Hepatocyte (in vitro differentiated cells): ENCODE data around the gene CAV3. TPM values are rescaled to one million over a fixed set of nuclear protein-coding genes. Genes with fewer than 3 reads are reported as not detected.

Experiments used
- DNase-seq: peaks from one replicate; pipeline ENCODE4 v3.0.0-alpha.2; 2016; ENCODE audit warnings: low spot score
- H2AFZ ChIP-seq: fragments of 200-600 bp; sonication (generic); 2 replicates; pipeline ENCODE4 v1.6.0; 2016; ENCODE audit warnings: antibody characterized with exemption, mild to moderate bottlenecking
- H3K27ac ChIP-seq: fragments of 200-600 bp; sonication (generic); 2 replicates; pipeline ENCODE4 v1.5.1; 2016; ENCODE audit warnings: mild to moderate bottlenecking
- H3K27me3 ChIP-seq: fragments of 200-600 bp; sonication (generic); 2 replicates; pipeline ENCODE4 v1.6.1; 2016
- H3K36me3 ChIP-seq: fragments of 200-600 bp; sonication (generic); replicated peaks from 2 replicates; pipeline ENCODE4 v1.5.1; 2016; ENCODE audit warnings: low read depth; ENCODE audit not compliant: insufficient read depth
- H3K4me1 ChIP-seq: fragments of 200-600 bp; sonication (generic); 2 replicates; pipeline ENCODE4 v1.5.1; 2016; ENCODE audit warnings: mild to moderate bottlenecking, moderate library complexity; ENCODE audit not compliant: insufficient read depth
- H3K4me2 ChIP-seq: fragments of 200-600 bp; sonication (generic); 2 replicates; pipeline ENCODE4 v1.6.0; 2016
- H3K4me3 ChIP-seq: fragments of 200-600 bp; sonication (generic); 2 replicates; pipeline ENCODE4 v1.5.1; 2016; ENCODE audit warnings: mild to moderate bottlenecking
- H3K79me2 ChIP-seq: fragments of 200-600 bp; sonication (generic); 2 replicates; pipeline ENCODE4 v1.6.0; 2017; ENCODE audit warnings: mild to moderate bottlenecking
- H3K9me2 ChIP-seq: fragments of 200-600 bp; sonication (generic); replicated peaks from 2 replicates; pipeline ENCODE4 v1.6.0; 2017; ENCODE audit warnings: mild to moderate bottlenecking; ENCODE audit not compliant: insufficient read depth
- H3K9me3 ChIP-seq: fragments of 200-600 bp; sonication (generic); 2 replicates; pipeline ENCODE4 v1.5.1; 2016; ENCODE audit warnings: low read depth, mild to moderate bottlenecking
- H4K20me1 ChIP-seq: fragments of 200-600 bp; sonication (generic); 2 replicates; pipeline ENCODE4 v1.6.0; 2016; ENCODE audit warnings: mild to moderate bottlenecking; ENCODE audit not compliant: insufficient read depth, poor library complexity, severe bottlenecking
- CTCF ChIP-seq: fragments of 200-600 bp; sonication (generic); IDR thresholded peaks from 2 replicates; pipeline ENCODE4 v1.5.1; 2016; ENCODE audit warnings: antibody characterized with exemption, mild to moderate bottlenecking; ENCODE audit not compliant: poor library complexity
- EZH2 ChIP-seq: fragments of 200-600 bp; sonication (generic); IDR thresholded peaks from 2 replicates; pipeline ENCODE4 v1.6.1; 2016; ENCODE audit warnings: antibody characterized with exemption, mild to moderate bottlenecking, borderline replicate concordance
- EZH2phosphoT487 ChIP-seq: fragments of 200-600 bp; sonication (generic); IDR thresholded peaks from one replicate; pipeline ENCODE4 v1.6.1; 2018; ENCODE audit warnings: antibody characterized with exemption, mild to moderate bottlenecking, low read depth, moderate library complexity; ENCODE audit not compliant: unreplicated experiment, severe bottlenecking
- WGBS: methylation state at CpG from one replicate; pipeline ENCODE4 v1.1.6; 2016; ENCODE audit warnings: low lambda C conversion rate; ENCODE audit errors: missing lambda C conversion rate; 5-methylcytosine and 5-hydroxymethylcytosine counted together
- polyA plus RNA-seq: library from polyadenylated mRNA; unstranded; fragments of >200 nt; fragmentation: Nextera tagmentation; extraction: Ambion mirVana; gene quantifications from 2 replicates; pipeline ENCODE4 v1.2.1, GENCODE V29; 2016
- total RNA-seq: library from RNA; depleted of rRNA; stranded (reverse); fragments of >200 nt; gene quantifications from 2 replicates; pipeline ENCODE4 v1.2.3, GENCODE V29; 2014

The CAV3 gene
- total and polyA plus RNA-seq, 2 experiments from 2014 or later = not detected

- WGBS = 83% methylated on average over 5 of the region's 5 CpGs
These were observed 10.8 kb upstream of the CAV3 start for GRCh38 chr3:8722808-8723207.

GRCh38 chr3:8723612-8724011 is 10.0 kb upstream of the CAV3 start:
- Histone ChIP-seq H2AFZ (no peak overlapping the region), H3K36me3 (no peaks in the 10 kb centered on the region)
- WGBS = 77% methylated on average over 3 of the region's 3 CpGs

More at GRCh38 chr3:8722808-8723207, 10.8 kb upstream of the CAV3 start:
- no peak for DNase-seq
- no peaks in the 10 kb centered on the region for H3K36me3 ChIP-seq
- no peaks in the 10 kb centered on the region for H3K4me1 ChIP-seq
- H3K9me3 ChIP-seq = no peaks in the 10 kb centered on the region
- no peak overlapping the region for H3K4me3 ChIP-seq
- H3K79me2 ChIP-seq = no peaks in the 10 kb centered on the region
- H3K4me2 ChIP-seq = no peak overlapping the region
- no peak overlapping the region for H3K27ac ChIP-seq
- H2AFZ ChIP-seq = no peak overlapping the region
- TF ChIP-seq EZH2phosphoT487 (no peak), EZH2 (no peak), CTCF (no peak)
- H4K20me1 ChIP-seq = no peaks in the 10 kb centered on the region
- H3K27me3 ChIP-seq = no peaks in the 10 kb centered on the region
- no peaks in the 10 kb centered on the region for H3K9me2 ChIP-seq

GRCh38 chr3:8724108-8724752 is 9.4 kb upstream of the CAV3 start:
- Histone ChIP-seq H3K27ac (no peak overlapping the region), H4K20me1 (no peaks in the 10 kb centered on the region), H3K79me2 (no peaks in the 10 kb centered on the region), H2AFZ (no peak overlapping the region), H3K9me3 (no peaks in the 10 kb centered on the region), H3K27me3 (no peaks in the 10 kb centered on the region), H3K4me1 (no peaks in the 10 kb centered on the region), H3K9me2 (no peaks in the 10 kb centered on the region), H3K4me3 (no peak overlapping the region), H3K36me3 (no peaks in the 10 kb centered on the region), H3K4me2 (no peak overlapping the region)
- WGBS = 79% methylated on average over 3 of the region's 3 CpGs
- no peak for DNase-seq
- TF ChIP-seq EZH2 (no peak), CTCF (no peak), EZH2phosphoT487 (no peak)

More at GRCh38 chr3:8723612-8724011, 10.0 kb upstream of the CAV3 start:
- DNase-seq = no peak
- Histone ChIP-seq H3K27ac (no peak overlapping the region), H3K4me1 (no peaks in the 10 kb centered on the region), H3K9me3 (no peaks in the 10 kb centered on the region), H3K79me2 (no peaks in the 10 kb centered on the region), H3K9me2 (no peaks in the 10 kb centered on the region), H4K20me1 (no peaks in the 10 kb centered on the region), H3K27me3 (no peaks in the 10 kb centered on the region), H3K4me2 (no peak overlapping the region), H3K4me3 (no peak overlapping the region)
- TF ChIP-seq EZH2phosphoT487 (no peak), EZH2 (no peak), CTCF (no peak)
